Panc1 (cell line): ENCODE measurements around the gene BCL11B. TPM values are rescaled to one million over a fixed set of nuclear protein-coding genes. Genes with fewer than 3 reads are reported as not detected.

ENCODE experiments used
- ATAC-seq: fragments of 200-7000 bp; cut with Tn5 transposase; 2 replicates; pipeline ENCODE4 v1.9.1; 2020; ENCODE audit warnings: mild to moderate bottlenecking, moderate library complexity
- BruUV-seq: library from RNA; stranded (reverse); fragments of 400-500 nt; replicated peaks from 2 replicates; lab custom pipeline; 2021; lab: Mats Ljungman, UMichigan
- CTCF ChIA-PET: fragments of 300-600 bp; sonication (Branson Sonifier 250); formaldehyde crosslinking; loops from one replicate; lab custom pipeline; 2022; ENCODE audit warnings: antibody characterized with exemption; lab: Charles Lee
- POLR2A ChIA-PET: fragments of 300-600 bp; sonication (Branson Sonifier 250); formaldehyde crosslinking; loops from one replicate; lab custom pipeline; 2022; ENCODE audit warnings: antibody characterized with exemption; lab: Charles Lee
- DNase-seq: peaks from one replicate; pipeline ENCODE4 v3.0.0-alpha.2; 2010; ENCODE audit warnings: low read depth, low spot score
- H3K27ac ChIP-seq: 2 replicates; pipeline ENCODE4 v1.5.1; 2011; ENCODE audit warnings: mild to moderate bottlenecking, low read length, inconsistent platforms
- H3K27me3 ChIP-seq: fragments of 200-500 bp; sonication (Bioruptor generic); 2 replicates; pipeline ENCODE4 v1.6.0; 2014; ENCODE audit warnings: low read length, inconsistent platforms; ENCODE audit not compliant: control insufficient read depth, insufficient read depth
- H3K36me3 ChIP-seq: fragments of 200-500 bp; sonication (Bioruptor generic); 2 replicates; pipeline ENCODE4 v1.5.1; 2014; ENCODE audit warnings: inconsistent platforms, mild to moderate bottlenecking, low read length, moderate library complexity; ENCODE audit not compliant: control insufficient read depth, insufficient read depth
- H3K4me1 ChIP-seq: 2 replicates; pipeline ENCODE4 v1.5.1; 2011; ENCODE audit warnings: inconsistent platforms, mild to moderate bottlenecking, low read length, moderate library complexity; ENCODE audit not compliant: control insufficient read depth, insufficient read depth
- H3K4me3 ChIP-seq, 2 experiments: 2 replicates each; pipeline ENCODE4 v1.5.1; 2011 to 2012; ENCODE audit warnings: low read depth in 2 of 2, low read length in 2 of 2, mild to moderate bottlenecking in 2 of 2, inconsistent platforms in 1 of 2, moderate library complexity in 1 of 2
- H3K9me3 ChIP-seq: fragments of 200-500 bp; sonication (Bioruptor generic); 2 replicates; pipeline ENCODE4 v1.5.1; 2014; ENCODE audit warnings: low read depth, mild to moderate bottlenecking, inconsistent platforms, low read length, moderate library complexity; ENCODE audit not compliant: control insufficient read depth, insufficient read depth
- POLR2AphosphoS5 ChIP-seq: IDR thresholded peaks from 2 replicates; pipeline ENCODE4 v1.6.1; 2012; ENCODE audit warnings: mild to moderate bottlenecking, low read depth, low read length, moderate library complexity
- SIN3A ChIP-seq: IDR thresholded peaks from 2 replicates; pipeline ENCODE4 v1.6.1; 2012; ENCODE audit warnings: low read depth, mild to moderate bottlenecking, low read length, moderate library complexity, borderline replicate concordance; ENCODE audit not compliant: insufficient read depth
- TCF7L2 ChIP-seq: IDR thresholded peaks from 2 replicates; pipeline ENCODE4 v1.6.1; 2011; ENCODE audit warnings: mild to moderate bottlenecking, low read depth, low read length, inconsistent platforms
- in situ Hi-C: cut with HindIII; loops from 2 replicates; pipeline ENCODE4 v1.10.0; 2016; ENCODE audit warnings: low sequenced_read_pairs, low pct_unique_long_range_greater_than_20kb
- intact Hi-C: fragments of 100-400 bp; cut with micrococcal nuclease; formaldehyde crosslinking; loops from one replicate; pipeline ENCODE4 v1.10.0; 2022; ENCODE audit not compliant: unreplicated experiment
- total RNA-seq: library from RNA; stranded (reverse); gene quantifications from one replicate; pipeline ENCODE4 v1.2.1, GENCODE V29; 2021; ENCODE audit not compliant: unreplicated experiment
- TF ChIP-seq, protein P1 (sequence below), 2 experiments: IDR thresholded peaks; 2 replicates each; pipeline ENCODE4 v1.6.1; 2011 to 2012; ENCODE audit warnings: low read depth in 2 of 2, control low read depth in 1 of 2, low read length in 1 of 2, mild to moderate bottlenecking in 1 of 2, moderate library complexity in 1 of 2; ENCODE audit not compliant: insufficient read depth in 1 of 2
- TF ChIP-seq, protein P2 (sequence below): fragments of 450-650 bp; IDR thresholded peaks from 2 replicates; pipeline ENCODE4 v1.5.1; 2017; ENCODE audit warnings: mild to moderate bottlenecking

BCL11B gene
- total RNA-seq, 1 experiment from 2014 or later, result 0.23 TPM

GRCh38 chr14:99212199-99212598 lies 59.8 kb downstream of the BCL11B start:
- no peak for DNase-seq
- no TSS peak for BruUV-seq
- intact Hi-C loops (no loop called here), in situ Hi-C loops (no loop called here)
- H3K27me3 ChIP-seq, result no peaks in the 10 kb centered on the region; the same call in 1 of the 2 replicates
- TF ChIP-seq SIN3A (no peak), POLR2AphosphoS5 (no peak), TCF7L2 (no peak)
- TF ChIP-seq, protein P1, sequence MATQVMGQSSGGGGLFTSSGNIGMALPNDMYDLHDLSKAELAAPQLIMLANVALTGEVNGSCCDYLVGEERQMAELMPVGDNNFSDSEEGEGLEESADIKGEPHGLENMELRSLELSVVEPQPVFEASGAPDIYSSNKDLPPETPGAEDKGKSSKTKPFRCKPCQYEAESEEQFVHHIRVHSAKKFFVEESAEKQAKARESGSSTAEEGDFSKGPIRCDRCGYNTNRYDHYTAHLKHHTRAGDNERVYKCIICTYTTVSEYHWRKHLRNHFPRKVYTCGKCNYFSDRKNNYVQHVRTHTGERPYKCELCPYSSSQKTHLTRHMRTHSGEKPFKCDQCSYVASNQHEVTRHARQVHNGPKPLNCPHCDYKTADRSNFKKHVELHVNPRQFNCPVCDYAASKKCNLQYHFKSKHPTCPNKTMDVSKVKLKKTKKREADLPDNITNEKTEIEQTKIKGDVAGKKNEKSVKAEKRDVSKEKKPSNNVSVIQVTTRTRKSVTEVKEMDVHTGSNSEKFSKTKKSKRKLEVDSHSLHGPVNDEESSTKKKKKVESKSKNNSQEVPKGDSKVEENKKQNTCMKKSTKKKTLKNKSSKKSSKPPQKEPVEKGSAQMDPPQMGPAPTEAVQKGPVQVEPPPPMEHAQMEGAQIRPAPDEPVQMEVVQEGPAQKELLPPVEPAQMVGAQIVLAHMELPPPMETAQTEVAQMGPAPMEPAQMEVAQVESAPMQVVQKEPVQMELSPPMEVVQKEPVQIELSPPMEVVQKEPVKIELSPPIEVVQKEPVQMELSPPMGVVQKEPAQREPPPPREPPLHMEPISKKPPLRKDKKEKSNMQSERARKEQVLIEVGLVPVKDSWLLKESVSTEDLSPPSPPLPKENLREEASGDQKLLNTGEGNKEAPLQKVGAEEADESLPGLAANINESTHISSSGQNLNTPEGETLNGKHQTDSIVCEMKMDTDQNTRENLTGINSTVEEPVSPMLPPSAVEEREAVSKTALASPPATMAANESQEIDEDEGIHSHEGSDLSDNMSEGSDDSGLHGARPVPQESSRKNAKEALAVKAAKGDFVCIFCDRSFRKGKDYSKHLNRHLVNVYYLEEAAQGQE (IDR thresholded peaks at IDR 0.05; ENCODE audit: insufficient read depth in 1 of 2, low read depth in 2 of 2, low read length in 1 of 2), result no peak
- TF ChIP-seq, protein P2, sequence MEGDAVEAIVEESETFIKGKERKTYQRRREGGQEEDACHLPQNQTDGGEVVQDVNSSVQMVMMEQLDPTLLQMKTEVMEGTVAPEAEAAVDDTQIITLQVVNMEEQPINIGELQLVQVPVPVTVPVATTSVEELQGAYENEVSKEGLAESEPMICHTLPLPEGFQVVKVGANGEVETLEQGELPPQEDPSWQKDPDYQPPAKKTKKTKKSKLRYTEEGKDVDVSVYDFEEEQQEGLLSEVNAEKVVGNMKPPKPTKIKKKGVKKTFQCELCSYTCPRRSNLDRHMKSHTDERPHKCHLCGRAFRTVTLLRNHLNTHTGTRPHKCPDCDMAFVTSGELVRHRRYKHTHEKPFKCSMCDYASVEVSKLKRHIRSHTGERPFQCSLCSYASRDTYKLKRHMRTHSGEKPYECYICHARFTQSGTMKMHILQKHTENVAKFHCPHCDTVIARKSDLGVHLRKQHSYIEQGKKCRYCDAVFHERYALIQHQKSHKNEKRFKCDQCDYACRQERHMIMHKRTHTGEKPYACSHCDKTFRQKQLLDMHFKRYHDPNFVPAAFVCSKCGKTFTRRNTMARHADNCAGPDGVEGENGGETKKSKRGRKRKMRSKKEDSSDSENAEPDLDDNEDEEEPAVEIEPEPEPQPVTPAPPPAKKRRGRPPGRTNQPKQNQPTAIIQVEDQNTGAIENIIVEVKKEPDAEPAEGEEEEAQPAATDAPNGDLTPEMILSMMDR, result no peak
- no peaks in the 10 kb centered on the region for H3K36me3 ChIP-seq
- ChIA-PET POLR2A (no interaction called here), CTCF (no interaction called here)
- no peak overlapping the region for H3K27ac ChIP-seq
- no peak overlapping the region for H3K4me3 ChIP-seq
- ATAC-seq, result no peak
- no peaks in the 10 kb centered on the region for H3K4me1 ChIP-seq
- H3K9me3 ChIP-seq, result no peaks in the 10 kb centered on the region

GRCh38 chr14:99211410-99211809 lies 60.6 kb downstream of the BCL11B start:
- Histone ChIP-seq H3K36me3 (no peaks in the 10 kb centered on the region), H3K4me1 (no peaks in the 10 kb centered on the region), H3K4me3 (no peak overlapping the region), H3K27me3 (no peaks in the 10 kb centered on the region; the same call in 1 of the 2 replicates), H3K27ac (no peak overlapping the region), H3K9me3 (no peaks in the 10 kb centered on the region)
- TF ChIP-seq TCF7L2 (no peak), SIN3A (no peak), POLR2AphosphoS5 (no peak)
- no TSS peak for BruUV-seq
- CTCF ChIA-PET, result no interaction called here
- DNase-seq, result no peak
- in situ Hi-C loops (no loop called here), intact Hi-C loops (no loop called here)
- POLR2A ChIA-PET, result no interaction called here
- no peak for ATAC-seq

DNA sequence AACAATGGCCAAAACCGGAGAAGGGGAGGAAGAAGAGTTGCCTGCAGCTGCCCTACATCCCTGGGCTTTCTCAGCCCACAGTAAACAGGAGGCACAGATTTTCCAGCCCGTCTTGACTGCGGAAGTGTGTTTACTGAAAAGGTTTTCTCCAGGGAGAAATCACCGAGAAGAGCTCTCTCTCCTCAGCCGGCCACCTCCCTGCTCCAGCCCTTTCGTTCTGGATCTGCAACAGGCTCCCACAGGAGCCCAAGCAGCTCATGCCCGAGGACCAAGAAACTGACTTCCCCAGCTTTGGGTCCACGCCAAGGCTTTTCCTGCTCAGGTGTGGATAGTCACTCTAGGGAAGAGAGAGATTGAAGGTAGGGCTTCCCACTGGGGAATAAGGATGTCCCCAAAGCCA lies 61.7 kb downstream of the BCL11B start:
- Histone ChIP-seq H3K4me3 (no peak overlapping the region), H3K9me3 (no peaks in the 10 kb centered on the region), H3K4me1 (no peaks in the 10 kb centered on the region), H3K36me3 (no peaks in the 10 kb centered on the region), H3K27me3 (no peaks in the 10 kb centered on the region; the same call in 1 of the 2 replicates), H3K27ac (no peak overlapping the region)
- POLR2A ChIA-PET, result no interaction called here
- intact Hi-C loops (no loop called here), in situ Hi-C loops (no loop called here)
- TF ChIP-seq POLR2AphosphoS5, result no peak
- TF ChIP-seq TCF7L2, result no peak
- TF ChIP-seq, protein P1 (IDR thresholded peaks at IDR 0.05; ENCODE audit: insufficient read depth in 1 of 2, low read depth in 2 of 2, low read length in 1 of 2), result no peak
- TF ChIP-seq, protein P2, result no peak
- no peak for TF ChIP-seq SIN3A
- BruUV-seq, result no TSS peak
- DNase-seq (no peak), ATAC-seq (no peak)
- CTCF ChIA-PET, result no interaction called here
